HL-60/S4 treated with retinoic acid at 250 ng/mL for 4 days and 3 days (cell line): ENCODE results near the gene CYP26B1.

Source experiments
- in situ Hi-C: fragments of 300-500 bp; cut with MboI; formaldehyde crosslinking; loops from 2 replicates; pipeline ENCODE4 v1.7.0; 2022; ENCODE audit warnings: low sequenced_read_pairs

The CYP26B1 gene

GRCh38 chr2:72142570-72143440 is 4.9 kb downstream of the CYP26B1 start:
- in situ Hi-C loops: no loop called here

DNA sequence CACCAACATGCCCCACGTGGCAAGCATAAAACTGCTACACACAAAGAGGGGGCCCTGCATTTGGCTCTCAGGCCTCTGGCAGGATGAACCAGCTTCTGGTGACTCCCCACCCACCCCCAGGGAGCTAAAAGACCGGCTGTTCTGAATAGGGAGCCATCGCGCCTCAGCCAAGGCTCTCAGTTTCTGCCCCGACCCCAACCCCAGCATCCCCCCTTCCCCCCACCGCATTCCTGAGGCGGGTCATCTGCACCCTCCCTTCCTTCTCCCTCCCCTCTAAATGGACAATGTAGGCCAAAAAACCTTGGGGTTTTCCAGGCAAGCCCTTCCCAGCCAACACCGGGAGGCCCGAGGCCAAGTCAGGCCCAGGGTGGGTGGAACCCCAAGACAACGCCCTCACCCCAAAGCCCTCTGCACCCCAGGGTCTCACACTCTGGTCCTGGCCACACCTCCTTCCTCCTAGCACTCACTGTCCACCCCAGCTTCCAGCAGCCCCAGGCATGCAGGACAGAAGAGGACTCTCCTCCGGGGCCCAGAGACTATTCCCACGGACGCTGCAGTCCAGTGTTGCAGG is 5.7 kb downstream of the CYP26B1 start:
- in situ Hi-C loops: no loop called here

GRCh38 chr2:72141032-72141645 is 6.5 kb downstream of the CYP26B1 start:
- in situ Hi-C loops: no loop called here

GRCh38 chr2:72140621-72140960 is 7.1 kb downstream of the CYP26B1 start:
- in situ Hi-C loops: no loop called here

- in situ Hi-C loops: no loop called here
These were observed 7.6 kb downstream of the CYP26B1 start for GRCh38 chr2:72139874-72140620.

- in situ Hi-C loops: no loop called here
These were observed 8.2 kb downstream of the CYP26B1 start for GRCh38 chr2:72139471-72139873.

DNA sequence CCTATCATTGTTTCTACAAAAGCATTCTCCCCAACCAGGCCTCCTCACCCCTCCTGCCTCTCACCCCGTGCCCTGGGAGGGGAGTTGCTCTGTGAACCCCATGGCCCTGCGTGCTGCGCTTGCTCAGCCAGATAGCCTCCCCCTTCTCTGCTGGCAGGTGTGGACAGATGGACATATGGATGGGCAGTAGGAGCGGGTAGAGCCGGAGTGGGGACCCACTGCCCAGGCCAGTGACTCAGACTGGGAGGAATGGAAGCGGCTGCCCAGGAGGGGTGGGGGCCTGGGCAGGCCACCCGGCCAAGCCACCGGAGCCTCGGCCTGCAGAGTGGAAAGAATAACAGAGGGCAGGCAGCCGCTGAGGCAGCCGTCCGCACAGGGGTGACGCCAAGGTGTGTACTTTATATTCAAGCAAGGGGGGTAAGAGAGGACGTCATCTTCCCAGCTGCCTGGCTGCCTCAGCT is 8.7 kb downstream of the CYP26B1 start:
- in situ Hi-C loops: no loop called here

DNA sequence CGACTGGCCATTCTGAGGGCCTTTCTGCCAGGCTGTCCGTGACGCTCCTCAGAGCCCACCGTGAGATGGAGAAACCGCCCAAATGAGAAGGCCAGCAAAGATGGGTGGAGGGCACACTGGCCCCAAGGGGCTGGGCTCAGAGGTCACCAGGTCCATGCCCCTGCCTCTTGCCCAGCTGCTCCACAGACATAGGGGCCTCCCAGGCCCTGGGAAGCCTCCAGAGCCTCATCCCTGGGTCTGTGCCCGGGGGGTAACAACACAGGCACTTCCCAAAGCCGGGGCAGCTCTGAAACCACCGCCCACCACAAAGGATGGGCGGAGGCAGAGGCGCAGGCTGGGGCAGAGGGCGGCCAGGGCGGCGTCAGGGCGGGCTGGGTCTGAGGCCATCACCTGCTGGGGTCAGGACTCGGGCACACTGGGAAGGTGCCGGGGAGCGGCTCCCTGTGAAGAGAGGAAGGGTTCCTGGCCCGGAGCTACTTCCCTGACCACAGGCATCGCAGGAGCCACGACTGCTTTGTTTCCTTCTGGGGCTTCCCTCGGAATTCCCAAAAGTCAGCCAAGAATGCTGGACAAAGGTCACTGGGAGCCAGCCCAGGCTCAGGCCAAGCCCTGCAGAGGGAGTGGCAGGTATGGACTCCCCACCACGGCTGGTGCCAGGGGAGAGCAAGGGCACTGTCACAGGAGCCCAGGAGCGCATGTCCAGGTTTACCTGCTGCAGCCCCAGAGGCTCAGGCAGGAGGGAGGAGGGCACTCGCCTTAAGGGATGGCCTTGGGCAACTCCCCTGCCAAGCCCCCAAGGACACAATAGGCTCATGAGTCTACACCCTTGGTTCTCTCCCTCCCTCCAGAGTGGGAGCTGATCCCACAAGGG is 9.4 kb downstream of the CYP26B1 start:
- in situ Hi-C loops: no loop called here

- in situ Hi-C loops: no loop called here
These were observed 10.1 kb downstream of the CYP26B1 start for GRCh38 chr2:72137498-72138010.

DNA sequence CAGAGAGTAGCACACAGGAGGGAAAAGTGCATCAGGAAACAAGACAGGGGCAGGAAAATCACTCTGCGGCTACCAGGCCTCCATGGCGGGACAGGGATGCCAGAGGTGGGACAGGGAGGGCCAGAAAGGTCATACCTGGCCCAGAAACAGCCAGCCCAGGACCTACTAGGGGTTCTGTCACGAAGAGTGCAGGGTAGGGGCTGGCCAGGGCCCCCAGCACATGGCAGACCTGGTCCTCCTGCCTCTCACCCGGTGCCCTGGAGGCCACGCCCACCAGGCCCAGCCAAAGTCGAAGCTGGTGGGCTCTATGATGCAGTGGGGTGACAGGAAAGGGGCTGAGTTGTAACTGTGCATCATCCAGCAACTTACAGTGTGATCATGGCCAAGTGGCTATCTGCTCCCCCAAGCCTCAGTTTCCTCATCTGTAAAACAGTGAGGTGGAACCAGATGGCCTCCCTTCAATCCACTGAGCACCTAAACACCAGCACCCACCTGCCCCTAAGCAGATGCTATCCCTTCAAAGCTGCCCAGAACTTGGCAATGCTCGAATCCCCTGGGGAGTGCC is 10.6 kb downstream of the CYP26B1 start:
- in situ Hi-C loops: no loop called here

GRCh38 chr2:72136331-72136730 is 11.3 kb downstream of the CYP26B1 start:
- in situ Hi-C loops: no loop called here

- in situ Hi-C loops: no loop called here
These were observed 11.7 kb downstream of the CYP26B1 start for GRCh38 chr2:72135921-72136320.

GRCh38 chr2:72134997-72135800 is 12.5 kb downstream of the CYP26B1 start:
- in situ Hi-C loops: no loop called here

DNA sequence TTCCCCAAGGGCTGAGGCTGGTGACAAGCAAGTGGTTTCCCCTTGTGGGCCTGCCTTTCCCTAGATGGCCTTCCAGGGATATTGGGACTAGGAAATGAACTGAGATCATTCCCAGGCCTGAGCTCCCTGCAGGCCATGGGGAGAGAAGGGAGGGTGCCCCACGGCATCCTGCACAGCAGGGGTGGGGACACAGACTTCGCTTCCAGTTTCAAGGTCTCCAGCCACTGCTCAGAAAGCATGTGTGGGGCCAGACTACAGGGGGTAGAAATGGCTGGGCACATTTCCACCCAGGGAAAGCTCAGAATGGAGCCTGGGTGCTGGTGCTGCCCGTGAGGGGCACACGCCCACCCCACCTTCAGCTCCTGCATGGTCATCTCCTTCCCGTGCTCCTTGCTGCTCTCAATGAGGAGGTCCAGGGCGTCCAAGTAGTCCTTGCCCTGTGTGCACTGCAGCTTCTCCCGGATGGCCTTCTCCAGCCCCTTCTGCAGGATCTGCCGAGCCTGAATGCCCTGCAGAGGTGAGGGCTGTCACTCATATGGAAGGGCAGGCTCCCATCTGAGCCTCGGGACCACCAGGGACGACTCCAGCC is 13.2 kb downstream of the CYP26B1 start:
- in situ Hi-C loops: no loop called here

DNA sequence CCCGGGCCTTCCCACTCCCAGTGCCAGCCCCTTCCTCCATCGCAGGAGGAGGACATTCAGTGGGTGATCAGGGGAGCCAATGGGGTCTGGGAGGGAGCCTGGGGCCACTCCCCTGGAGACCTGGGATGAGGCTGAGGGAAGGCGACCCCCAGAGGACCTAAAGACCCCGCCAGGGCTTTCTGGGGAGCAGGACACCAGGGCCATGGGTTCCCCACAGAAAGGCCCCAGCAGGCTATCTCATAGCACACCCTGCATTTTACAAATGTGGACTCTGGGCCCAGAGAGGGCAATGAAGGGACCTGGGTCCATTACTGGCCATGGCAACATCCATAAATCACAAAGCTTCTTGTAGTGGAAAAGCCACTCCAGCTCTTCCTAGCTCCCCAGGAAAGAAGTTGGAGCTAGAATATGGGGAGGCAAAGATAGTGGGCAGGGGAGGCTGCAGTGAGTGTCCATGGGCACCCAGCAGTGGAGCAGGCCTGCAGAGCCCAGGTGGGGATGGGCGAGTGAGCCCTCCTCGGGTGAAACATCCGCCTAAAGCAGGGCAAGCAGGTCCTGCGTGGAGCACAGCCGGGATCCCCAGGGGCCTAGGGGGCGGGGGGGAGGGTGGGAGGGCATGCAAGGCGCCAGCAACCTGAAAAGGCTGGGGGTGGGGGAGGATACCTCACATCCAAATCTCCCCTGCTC is 13.8 kb downstream of the CYP26B1 start:
- in situ Hi-C loops: no loop called here

GRCh38 chr2:72132981-72133720 is 14.5 kb downstream of the CYP26B1 start:
- in situ Hi-C loops: no loop called here
